Mucosa of stomach (tissue), 1 donor: Measurements from ENCODE around the gene KCNN2.

Experiments used
- H3K27me3 ChIP-seq: one replicate; pipeline ENCODE4 v1.7.0; 2013; ENCODE audit warnings: mild to moderate bottlenecking, low read length; ENCODE audit not compliant: control insufficient read depth, insufficient read depth
- H3K36me3 ChIP-seq: one replicate; pipeline ENCODE4 v1.7.0; 2013; ENCODE audit warnings: low read length; ENCODE audit not compliant: control insufficient read depth, insufficient read depth
- H3K4me1 ChIP-seq: one replicate; pipeline ENCODE4 v1.7.0; 2013; ENCODE audit warnings: mild to moderate bottlenecking, low read length; ENCODE audit not compliant: control insufficient read depth, insufficient read depth
- H3K4me3 ChIP-seq: one replicate; pipeline ENCODE4 v1.7.0; 2013; ENCODE audit warnings: low read length
- H3K9ac ChIP-seq: one replicate; pipeline ENCODE4 v1.7.0; 2013; ENCODE audit warnings: mild to moderate bottlenecking, low read length, moderate library complexity
- H3K9me3 ChIP-seq: one replicate; pipeline ENCODE4 v1.7.0; 2013; ENCODE audit warnings: mild to moderate bottlenecking, low read length, moderate library complexity; ENCODE audit not compliant: control insufficient read depth
- donor health status: Pancreatic carcinoma.

Gene KCNN2

DNA sequence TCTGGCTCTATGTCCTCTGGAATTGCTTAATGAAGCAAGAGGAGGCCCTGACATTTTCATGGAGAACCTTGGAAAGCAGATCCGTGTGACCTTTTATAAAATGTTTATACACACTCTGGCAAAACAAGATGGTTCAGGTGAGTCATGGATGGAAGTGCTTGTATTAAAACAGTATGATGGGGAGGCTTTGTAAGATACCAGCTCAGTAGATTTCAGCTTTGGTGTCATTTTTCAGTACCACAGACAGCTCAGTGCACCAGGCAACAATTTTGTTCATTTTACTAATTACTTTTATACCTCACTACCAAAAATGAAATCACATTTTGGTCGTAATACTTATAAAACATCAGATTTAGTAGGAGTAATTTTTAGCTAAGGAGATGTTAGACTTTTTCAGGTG, 5.2 kb downstream of the KCNN2 start:
- Histone ChIP-seq H3K4me3 (no peak overlapping the region), H3K4me1 (peaks cover 3% of the 10 kb centered on the region)

DNA sequence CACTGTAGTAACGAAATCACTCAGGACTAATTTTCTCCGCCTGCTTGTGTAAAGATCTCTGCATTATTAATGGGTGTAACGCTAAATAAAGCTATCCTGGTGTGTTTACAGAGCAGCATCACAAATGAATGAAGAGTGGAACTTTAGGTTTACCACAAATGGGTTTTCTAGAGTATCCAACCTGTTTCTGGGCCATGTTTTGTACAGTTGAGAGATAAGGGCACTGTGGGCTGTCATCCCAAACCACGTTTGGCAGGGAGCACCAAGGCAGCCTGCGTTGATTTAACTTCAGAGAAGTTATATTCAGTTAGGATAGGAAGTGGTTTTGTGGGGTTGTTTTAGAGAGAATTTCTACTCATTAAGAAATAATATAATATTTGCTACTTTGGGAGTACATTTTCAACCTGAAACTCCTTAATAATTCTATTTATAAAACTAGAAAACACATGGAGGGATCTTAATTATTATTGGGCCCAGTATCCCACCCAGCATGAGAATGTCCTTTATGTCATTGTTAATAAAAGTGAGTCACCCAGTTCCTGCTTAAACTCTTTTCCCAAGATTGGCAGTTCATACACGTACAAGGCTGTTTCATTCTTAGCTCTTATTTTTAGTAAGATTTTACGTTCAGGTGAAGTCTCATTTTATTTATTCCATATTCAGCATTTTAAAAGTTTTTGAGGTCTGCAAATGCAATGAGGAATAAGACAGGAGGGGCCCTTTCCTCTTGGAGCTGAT, 8.0 kb downstream of the KCNN2 start:
- H3K9ac ChIP-seq: no peak overlapping the region
- peaks cover 3% of the 10 kb centered on the region for H3K27me3 ChIP-seq
- no peaks in the 10 kb centered on the region for H3K9me3 ChIP-seq
- no peaks in the 10 kb centered on the region for H3K36me3 ChIP-seq
- H3K4me3 ChIP-seq: no peak overlapping the region
- H3K4me1 ChIP-seq: no peaks in the 10 kb centered on the region

More for the DNA sequence above, 5.2 kb downstream of the KCNN2 start:
- Histone ChIP-seq H3K36me3 (no peaks in the 10 kb centered on the region), H3K9me3 (no peaks in the 10 kb centered on the region), H3K9ac (no peak overlapping the region), H3K27me3 (peaks cover 20% of the 10 kb centered on the region)

DNA sequence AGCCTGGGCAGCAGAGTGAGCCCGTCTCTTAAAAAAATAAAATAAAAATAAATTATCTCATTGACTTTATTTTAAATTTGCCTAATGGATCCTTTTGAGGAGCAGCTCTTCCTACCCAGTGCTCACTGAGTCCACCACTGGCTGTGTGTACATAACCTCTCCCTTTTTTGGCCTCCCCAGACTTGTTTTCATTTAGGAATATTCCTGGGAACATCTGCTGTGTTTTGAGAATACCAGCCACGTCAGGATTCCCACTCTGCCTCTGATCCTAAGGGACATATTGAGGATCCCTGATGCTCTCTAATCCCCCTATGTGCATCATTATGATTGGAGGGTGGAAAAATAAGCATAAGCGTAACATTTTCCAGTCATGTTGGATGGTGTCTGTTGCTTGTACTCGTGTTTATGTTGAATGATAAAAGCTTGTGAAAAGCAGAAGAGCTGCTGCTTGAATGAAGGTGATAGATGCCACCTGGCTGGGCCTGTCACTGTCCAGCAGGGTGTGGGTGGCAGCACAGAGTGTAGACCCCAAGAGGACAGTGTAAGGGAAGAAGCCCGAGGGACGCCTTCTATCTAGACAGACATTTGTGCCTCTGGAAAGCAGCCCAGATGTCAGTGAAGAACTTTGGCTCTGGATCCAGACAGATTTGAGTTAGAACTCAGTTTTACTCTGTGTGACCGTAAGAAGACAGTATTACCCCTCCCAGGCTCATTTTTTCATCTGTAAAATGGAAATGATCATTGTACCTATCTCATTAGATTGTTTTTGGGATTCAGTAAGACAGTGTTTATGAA, 15.4 kb downstream of the KCNN2 start:
- H3K4me1 ChIP-seq: no peaks in the 10 kb centered on the region
- H3K27me3 ChIP-seq: no peaks in the 10 kb centered on the region
- H3K9ac ChIP-seq: no peak overlapping the region
- no peaks in the 10 kb centered on the region for H3K9me3 ChIP-seq
- H3K36me3 ChIP-seq: no peaks in the 10 kb centered on the region
- no peak overlapping the region for H3K4me3 ChIP-seq

DNA sequence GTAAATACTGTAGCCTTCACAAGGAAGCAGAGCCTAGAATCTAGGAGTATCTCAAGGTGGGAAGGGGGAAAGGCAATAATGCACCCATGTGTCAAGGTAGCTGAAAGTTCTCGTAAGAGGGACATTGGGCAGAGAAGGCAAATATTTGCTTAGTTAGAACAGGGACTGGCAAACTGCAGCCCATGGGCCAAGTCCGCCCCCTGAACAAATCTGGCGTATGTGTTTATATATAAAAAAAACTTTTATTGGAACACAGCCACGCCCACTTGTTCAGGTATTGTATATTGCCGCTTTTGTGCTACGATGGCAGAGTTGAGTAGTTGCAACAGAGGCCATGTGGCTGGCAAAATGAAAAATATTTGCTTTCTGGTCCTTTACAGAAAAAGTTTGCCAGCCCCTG, 16.1 kb downstream of the KCNN2 start:
- no peaks in the 10 kb centered on the region for H3K9me3 ChIP-seq
- H3K4me3 ChIP-seq: no peak overlapping the region
- H3K36me3 ChIP-seq: no peaks in the 10 kb centered on the region
- no peak overlapping the region for H3K9ac ChIP-seq
- H3K27me3 ChIP-seq: no peaks in the 10 kb centered on the region
- H3K4me1 ChIP-seq: no peaks in the 10 kb centered on the region

DNA sequence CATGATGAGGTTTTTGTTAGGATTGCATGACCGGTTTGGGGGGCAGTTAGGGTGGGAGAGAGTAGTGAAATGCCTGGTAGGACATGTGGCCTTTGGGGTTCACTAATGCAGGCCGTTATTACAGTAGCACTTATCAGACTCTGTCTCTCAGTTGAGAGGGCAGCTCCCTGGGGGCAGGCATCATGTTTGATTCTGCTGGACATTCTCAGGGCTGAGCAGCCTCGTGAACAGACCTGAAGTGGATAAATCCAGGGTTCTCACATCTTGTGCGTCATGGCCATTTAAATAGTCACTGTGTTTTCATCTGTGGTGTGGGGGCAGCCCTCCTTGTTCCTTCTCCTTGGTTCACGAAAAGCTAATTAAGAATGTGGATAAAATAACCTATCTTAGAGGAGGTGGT, 18.9 kb downstream of the KCNN2 start:
- Histone ChIP-seq H3K36me3 (no peaks in the 10 kb centered on the region), H3K4me3 (no peak overlapping the region), H3K9ac (no peak overlapping the region), H3K27me3 (no peaks in the 10 kb centered on the region), H3K4me1 (no peaks in the 10 kb centered on the region), H3K9me3 (no peaks in the 10 kb centered on the region)

DNA sequence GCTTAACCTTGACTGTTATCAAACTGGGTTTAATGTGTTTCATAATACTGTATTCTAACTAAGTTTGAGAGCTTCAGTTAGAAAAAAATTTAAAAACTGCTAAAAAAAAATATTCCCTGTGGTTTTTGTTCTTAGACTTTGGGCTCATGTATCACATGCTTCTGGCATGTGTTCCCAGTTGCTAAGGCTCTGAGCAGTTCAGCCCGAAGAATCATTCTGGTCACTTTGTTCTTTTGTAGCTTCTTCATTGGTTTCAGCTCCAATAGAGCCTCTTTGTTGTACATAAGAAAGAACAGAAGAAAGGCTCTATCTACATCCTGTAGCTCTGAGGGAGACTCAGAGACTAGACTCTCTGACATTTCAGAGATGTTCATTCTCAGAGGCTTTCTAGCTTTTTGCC, 25.6 kb downstream of the KCNN2 start:
- H3K9me3 ChIP-seq: no peaks in the 10 kb centered on the region
- no peak overlapping the region for H3K4me3 ChIP-seq
- no peaks in the 10 kb centered on the region for H3K4me1 ChIP-seq
- H3K9ac ChIP-seq: no peak overlapping the region
- no peaks in the 10 kb centered on the region for H3K27me3 ChIP-seq
- H3K36me3 ChIP-seq: no peaks in the 10 kb centered on the region

DNA sequence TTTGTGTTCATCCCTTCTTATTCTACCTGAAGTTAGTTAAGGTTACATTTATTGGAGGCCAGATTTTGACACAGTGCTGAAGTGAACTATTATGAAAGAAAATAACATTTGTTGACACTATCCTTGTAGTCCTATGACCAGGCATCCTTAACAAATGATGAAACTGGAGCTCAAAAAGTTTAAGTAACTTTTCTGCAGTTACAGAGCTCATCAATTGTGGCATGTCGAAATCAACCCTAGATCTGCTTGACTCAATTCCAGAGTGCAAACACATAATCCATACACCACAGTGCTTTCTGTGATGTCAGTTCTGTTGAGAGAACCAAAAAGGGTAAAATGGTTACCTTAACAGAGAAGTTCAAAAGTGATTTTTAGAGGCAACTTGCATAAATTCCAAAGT, 28.6 kb downstream of the KCNN2 start:
- Histone ChIP-seq H3K27me3 (no peaks in the 10 kb centered on the region), H3K9ac (no peak overlapping the region), H3K9me3 (no peaks in the 10 kb centered on the region), H3K4me3 (no peak overlapping the region), H3K4me1 (no peaks in the 10 kb centered on the region), H3K36me3 (no peaks in the 10 kb centered on the region)

DNA sequence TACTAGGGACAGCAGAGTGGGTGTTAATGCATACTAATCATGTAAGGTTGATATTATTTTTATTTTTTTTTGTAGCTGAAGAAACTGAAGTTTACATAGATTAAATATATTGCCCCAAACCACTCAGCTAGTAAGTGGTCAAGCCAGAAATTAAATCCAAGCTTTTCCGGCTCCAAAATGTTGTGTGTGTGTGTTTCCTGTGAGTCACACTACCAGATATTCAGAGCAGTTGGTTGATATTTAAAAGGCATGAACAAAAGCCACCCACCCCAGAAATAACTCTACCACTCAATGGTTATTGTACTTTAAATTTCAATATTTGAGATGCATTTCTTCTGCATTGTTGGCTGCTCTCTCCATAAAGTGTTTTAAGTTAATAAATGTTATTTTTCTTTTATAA, 29.5 kb downstream of the KCNN2 start:
- Histone ChIP-seq H3K4me1 (no peaks in the 10 kb centered on the region), H3K27me3 (no peaks in the 10 kb centered on the region), H3K4me3 (no peak overlapping the region), H3K36me3 (no peaks in the 10 kb centered on the region), H3K9ac (no peak overlapping the region), H3K9me3 (no peaks in the 10 kb centered on the region)

DNA sequence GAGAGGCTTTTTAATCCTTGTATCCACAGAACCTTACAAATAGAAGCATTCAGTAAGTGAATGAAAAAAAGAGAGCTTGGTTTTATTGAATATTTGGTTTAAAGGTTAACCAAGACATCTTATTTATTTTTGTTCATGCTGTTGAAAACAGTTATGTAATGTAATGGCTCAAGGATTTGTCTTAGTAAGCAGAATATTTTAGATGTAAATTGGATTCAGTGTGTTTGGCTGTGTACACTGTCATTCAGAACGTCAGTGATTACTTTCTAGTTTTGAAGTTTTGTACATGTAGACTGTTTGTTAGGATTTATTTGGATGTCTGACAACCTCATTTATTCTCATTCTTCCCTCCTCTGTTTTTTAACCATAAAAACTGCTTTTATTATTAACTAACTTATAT, 31.3 kb downstream of the KCNN2 start:
- Histone ChIP-seq H3K9ac (no peak overlapping the region), H3K4me3 (no peak overlapping the region), H3K4me1 (no peaks in the 10 kb centered on the region), H3K9me3 (no peaks in the 10 kb centered on the region), H3K27me3 (no peaks in the 10 kb centered on the region), H3K36me3 (no peaks in the 10 kb centered on the region)

DNA sequence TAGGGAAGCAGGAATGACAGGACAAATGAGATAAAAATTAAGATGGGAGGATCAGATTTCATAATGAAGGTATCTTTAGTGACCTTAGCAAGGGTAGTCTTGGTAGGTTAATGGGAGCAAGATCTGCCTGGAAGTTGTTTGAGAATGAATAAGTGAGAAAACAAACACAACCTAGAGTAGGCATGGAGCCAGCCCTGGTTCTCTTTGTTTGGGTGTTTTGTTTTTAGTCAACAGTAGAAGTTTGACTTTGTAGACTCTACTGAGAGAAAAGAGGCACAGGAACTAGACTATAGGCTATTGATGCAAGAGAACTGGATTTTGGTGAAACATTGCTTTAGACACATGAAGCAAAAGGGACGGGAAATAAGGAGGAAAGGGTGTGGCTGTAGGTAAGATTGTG, 40.3 kb downstream of the KCNN2 start:
- Histone ChIP-seq H3K27me3 (no peaks in the 10 kb centered on the region), H3K9ac (no peak overlapping the region), H3K4me3 (no peak overlapping the region), H3K36me3 (no peaks in the 10 kb centered on the region), H3K9me3 (no peaks in the 10 kb centered on the region), H3K4me1 (no peaks in the 10 kb centered on the region)

DNA sequence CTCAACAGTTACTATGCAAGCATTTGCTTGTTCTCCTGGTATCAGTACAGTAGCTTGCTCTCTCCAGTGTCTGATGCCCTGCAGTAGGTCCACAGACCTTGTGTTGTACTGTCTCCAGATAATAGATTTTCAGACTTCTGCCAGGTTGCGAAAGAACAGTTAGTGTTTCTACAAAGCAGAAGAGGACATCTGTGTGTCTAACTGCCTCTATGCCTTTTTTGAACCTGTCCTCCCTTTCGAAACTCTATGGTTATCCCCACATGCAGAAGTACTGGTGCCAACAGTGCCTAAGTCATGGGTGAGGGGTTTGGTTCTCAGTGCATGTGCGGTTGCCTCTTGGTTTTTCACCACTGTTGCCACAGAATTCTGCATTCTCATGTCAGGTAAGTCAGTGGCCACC, 45.9 kb downstream of the KCNN2 start:
- H3K27me3 ChIP-seq: no peaks in the 10 kb centered on the region
- H3K4me3 ChIP-seq: no peak overlapping the region
- no peaks in the 10 kb centered on the region for H3K36me3 ChIP-seq
- no peak overlapping the region for H3K9ac ChIP-seq
- H3K9me3 ChIP-seq: no peaks in the 10 kb centered on the region
- no peaks in the 10 kb centered on the region for H3K4me1 ChIP-seq

DNA sequence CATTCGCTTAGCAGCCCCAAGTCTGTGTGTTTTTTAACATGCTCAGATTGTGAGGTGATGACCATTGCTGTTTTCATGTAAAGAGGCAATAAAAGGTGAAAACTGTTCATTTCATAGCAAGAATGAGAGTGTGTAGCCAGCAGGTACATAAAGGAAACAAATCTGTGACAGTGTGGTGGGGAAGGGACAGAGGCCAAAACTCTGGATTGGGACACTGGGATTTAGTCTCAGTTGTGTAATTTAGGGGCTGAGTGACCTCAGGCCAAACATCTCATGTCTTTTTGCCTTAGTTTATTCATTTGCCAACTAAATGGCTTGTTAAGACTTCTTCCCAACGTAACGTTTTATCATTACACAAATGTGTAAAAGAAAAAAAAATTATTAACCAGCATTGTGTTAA, 47.0 kb downstream of the KCNN2 start:
- Histone ChIP-seq H3K36me3 (no peaks in the 10 kb centered on the region), H3K27me3 (no peaks in the 10 kb centered on the region), H3K9me3 (no peaks in the 10 kb centered on the region), H3K9ac (no peak overlapping the region), H3K4me3 (no peak overlapping the region), H3K4me1 (no peaks in the 10 kb centered on the region)
